Femur (tissue), 1 donor: Measurements from ENCODE around the gene ETV4.
A peak's percentile ranks its signal among the peaks of the same experiment; 100 is the strongest.
"Not testable (repeated sequence)": the region's sequence is repeated elsewhere in the genome, so short reads cannot be mapped to it uniquely, and the experiment has no call there.

Source experiments
- DNase-seq: peaks from one replicate; pipeline ENCODE4 v3.0.0-alpha.2; 2017

The ETV4 gene

GRCh38 chr17:43543300-43543699 is 2.8 kb downstream of the ETV4 start:
- no peak for DNase-seq

- no peak for DNase-seq
Observed at GRCh38 chr17:43542859-43543258, 3.3 kb downstream of the ETV4 start.

- DNase-seq, result no peak
Observed at GRCh38 chr17:43540821-43541674, 5.1 kb downstream of the ETV4 start.

GRCh38 chr17:43536236-43536992 is 9.7 kb downstream of the ETV4 start:
- no peak for DNase-seq

GRCh38 chr17:43534909-43535308 is 11.2 kb downstream of the ETV4 start:
- no peak for DNase-seq

GRCh38 chr17:43533699-43534098 is 12.4 kb downstream of the ETV4 start:
- DNase-seq, result no peak

- no peak for DNase-seq
Observed at GRCh38 chr17:43532581-43532980, 13.6 kb downstream of the ETV4 start.

GRCh38 chr17:43531955-43532354 is 14.2 kb downstream of the ETV4 start:
- no peak for DNase-seq

- DNase-seq, result no peak
Observed at GRCh38 chr17:43531082-43531378, 15.1 kb downstream of the ETV4 start.

GRCh38 chr17:43530288-43531081 is 15.7 kb downstream of the ETV4 start:
- peak; percentile 92 for DNase-seq

- DNase-seq, result no peak
Observed at GRCh38 chr17:43529947-43530287, 16.2 kb downstream of the ETV4 start.

- DNase-seq, result no peak
Observed at GRCh38 chr17:43528988-43529814, 16.9 kb downstream of the ETV4 start.

- no peak for DNase-seq
Observed at GRCh38 chr17:43528319-43528987, 17.7 kb downstream of the ETV4 start.

GRCh38 chr17:43526886-43527648 is 19.1 kb downstream of the ETV4 start:
- DNase-seq, result no peak

GRCh38 chr17:43524945-43525575 is 21.1 kb downstream of the ETV4 start:
- DNase-seq, result no peak

GRCh38 chr17:43521389-43521788 is 24.8 kb downstream of the ETV4 start:
- DNase-seq, result no peak

- DNase-seq, result no peak
Observed at GRCh38 chr17:43517615-43518386, 28.3 kb downstream of the ETV4 start.

- no peak for DNase-seq
Observed at GRCh38 chr17:43517161-43517560, 29.0 kb downstream of the ETV4 start.

GRCh38 chr17:43515656-43516055 is 30.5 kb downstream of the ETV4 start:
- no peak for DNase-seq

- DNase-seq, result not testable (repeated sequence)
Observed at GRCh38 chr17:43511199-43511598, 34.9 kb downstream of the ETV4 start.
